Endodermal cell (in vitro differentiated cells): Measurements from ENCODE around the gene PRDM16. TPM values are rescaled to one million over a fixed set of nuclear protein-coding genes. Genes with fewer than 3 reads are reported as not detected.

Experiments
- DNase-seq: peaks from one replicate; pipeline ENCODE4 v3.0.0-alpha.2; 2017
- H3K27ac ChIP-seq: 2 replicates; pipeline ENCODE4 v1.5.1; 2013; ENCODE audit warnings: mild to moderate bottlenecking, low read depth, low read length, moderate library complexity
- H3K27me3 ChIP-seq: 2 replicates; pipeline ENCODE4 v1.6.1; 2013; ENCODE audit warnings: mild to moderate bottlenecking, low read length, moderate library complexity; ENCODE audit not compliant: insufficient read depth, control insufficient read depth, poor library complexity, severe bottlenecking
- H3K36me3 ChIP-seq: 2 replicates; pipeline ENCODE4 v1.7.0; 2013; ENCODE audit warnings: mild to moderate bottlenecking, low read length, moderate library complexity; ENCODE audit not compliant: control insufficient read depth, insufficient read depth
- H3K4me1 ChIP-seq: one replicate; pipeline ENCODE4 v1.7.0; 2013; ENCODE audit warnings: low read length; ENCODE audit not compliant: control insufficient read depth, insufficient read depth
- H3K4me3 ChIP-seq: 2 replicates; pipeline ENCODE4 v1.5.1; 2013; ENCODE audit warnings: mild to moderate bottlenecking, low read length, moderate library complexity
- H3K9ac ChIP-seq: 2 replicates; pipeline ENCODE4 v1.6.1; 2013; ENCODE audit warnings: mild to moderate bottlenecking, low read length, moderate library complexity; ENCODE audit not compliant: poor library complexity, severe bottlenecking; ENCODE audit errors: extremely low read depth
- H3K9me3 ChIP-seq: 2 replicates; pipeline ENCODE4 v1.6.1; 2013; ENCODE audit warnings: mild to moderate bottlenecking, low read length, moderate library complexity; ENCODE audit not compliant: control insufficient read depth
- H3K27ac Mint-ChIP-seq: 2 replicates; pipeline ENCODE4 v1.8.0; 2020; ENCODE audit warnings: mixed read lengths
- H3K27me3 Mint-ChIP-seq: 2 replicates; pipeline ENCODE4 v1.8.0; 2021; ENCODE audit warnings: mild to moderate bottlenecking, mixed read lengths; ENCODE audit not compliant: insufficient read depth
- H3K36me3 Mint-ChIP-seq: 2 replicates; pipeline ENCODE4 v1.8.0; 2020; ENCODE audit warnings: low read depth, mixed read lengths
- H3K4me1 Mint-ChIP-seq: 2 replicates; pipeline ENCODE4 v1.8.0; 2020; ENCODE audit warnings: mixed read lengths
- H3K4me3 Mint-ChIP-seq: 2 replicates; pipeline ENCODE4 v1.8.0; 2020; ENCODE audit warnings: mild to moderate bottlenecking, moderate library complexity, mixed read lengths
- H3K9me3 Mint-ChIP-seq: 2 replicates; pipeline ENCODE4 v1.8.0; 2020; ENCODE audit warnings: mild to moderate bottlenecking, mixed read lengths
- CTCF ChIP-seq: fragments of 200-600 bp; sonication (generic); conservative IDR thresholded peaks from 2 replicates; pipeline ENCODE4 v1.5.0; 2021; ENCODE audit warnings: antibody characterized with exemption, mild to moderate bottlenecking
- WGBS, 2 experiments: methylation state at CpG; one replicate each; pipeline versions ENCODE4 v1.1.5 to v1.1.7; 2013; ENCODE audit warnings: missing lambda C conversion rate in 2 of 2, mixed read lengths in 1 of 2; ENCODE audit not compliant: insufficient coverage in 1 of 2, insufficient read length in 1 of 2; 5-methylcytosine and 5-hydroxymethylcytosine counted together
- total RNA-seq, 2 donors: library from RNA; stranded (reverse); fragmentation: NEBNext Ultra II Directional in 1 of 2; extraction: Animal tissue kit (Norgen Biotek cat#: 25700) in 1 of 2; gene quantifications; 2 replicates in 1 of 2; 3 replicates in 1 of 2; pipeline ENCODE4 v1.2.1, GENCODE V29; 2021

The PRDM16 gene
- total RNA-seq, 2 donors from 2014 or later, result 2.1 to 4.0 TPM

GRCh38 chr1:3352299-3352951 is 283.4 kb downstream of the PRDM16 start:
- 7 to 13% methylated on average over 14 to 30 of the region's 30 CpGs for WGBS, 2 experiments
- no peaks in the 10 kb centered on the region for H3K9me3 ChIP-seq
- peak; percentile 85 for DNase-seq
- H3K36me3 ChIP-seq, result no peaks in the 10 kb centered on the region
- Mint-ChIP-seq H3K27ac (peak overlapping the region; percentile 67), H3K27me3 (no peaks in the 10 kb centered on the region), H3K4me1 (peaks cover 13% of the 10 kb centered on the region), H3K9me3 (no peaks in the 10 kb centered on the region), H3K4me3 (peak overlapping the region; percentile 29), H3K36me3 (no peaks in the 10 kb centered on the region)
- peak overlapping the region; percentile 96 for H3K27ac ChIP-seq
- H3K4me1 ChIP-seq, result peaks cover 19% of the 10 kb centered on the region
- no peak overlapping the region for H3K4me3 ChIP-seq
- H3K27me3 ChIP-seq, result no peaks in the 10 kb centered on the region
- no peak overlapping the region for H3K9ac ChIP-seq
- TF ChIP-seq CTCF, result no peak

- no peak overlapping the region for H3K4me3 ChIP-seq
- TF ChIP-seq CTCF, result no peak
- WGBS, 2 experiments, result 30 to 45% methylated on average over 8 to 13 of the region's 13 CpGs
- no peaks in the 10 kb centered on the region for H3K27me3 ChIP-seq
- H3K27ac Mint-ChIP-seq, result no peak overlapping the region
- DNase-seq, result no peak
- peaks cover 19% of the 10 kb centered on the region for H3K4me1 ChIP-seq
- peak overlapping the region; percentile 96 for H3K27ac ChIP-seq
- no peak overlapping the region for H3K9ac ChIP-seq
- no peaks in the 10 kb centered on the region for H3K36me3 ChIP-seq
- H3K9me3 ChIP-seq, result no peaks in the 10 kb centered on the region
- H3K4me3 Mint-ChIP-seq, result peak overlapping the region; percentile 29
- peaks cover 13% of the 10 kb centered on the region for H3K4me1 Mint-ChIP-seq
- H3K9me3 Mint-ChIP-seq, result no peaks in the 10 kb centered on the region
- H3K27me3 Mint-ChIP-seq, result no peaks in the 10 kb centered on the region
- H3K36me3 Mint-ChIP-seq, result no peaks in the 10 kb centered on the region
Measured at GRCh38 chr1:3352952-3353331, 283.9 kb downstream of the PRDM16 start.

- Mint-ChIP-seq H3K4me3 (no peak overlapping the region), H3K4me1 (peaks cover 13% of the 10 kb centered on the region), H3K27me3 (no peaks in the 10 kb centered on the region), H3K27ac (no peak overlapping the region), H3K9me3 (no peaks in the 10 kb centered on the region), H3K36me3 (no peaks in the 10 kb centered on the region)
- H3K4me1 ChIP-seq, result peaks cover 16% of the 10 kb centered on the region
- no peak for TF ChIP-seq CTCF
- no peak overlapping the region for H3K9ac ChIP-seq
- no peak for DNase-seq
- no peaks in the 10 kb centered on the region for H3K36me3 ChIP-seq
- no peak overlapping the region for H3K4me3 ChIP-seq
- H3K9me3 ChIP-seq, result no peaks in the 10 kb centered on the region
- H3K27me3 ChIP-seq, result no peaks in the 10 kb centered on the region
- 89 to 96% methylated on average over 8 of the region's 8 CpGs for WGBS, 2 experiments
- no peak overlapping the region for H3K27ac ChIP-seq
Measured at GRCh38 chr1:3353876-3354275, 284.9 kb downstream of the PRDM16 start.
